HEK293 (cell line): ENCODE results near the gene MAML2.

ENCODE experiments used
- EGR2 ChIP-seq: fragments of 450-650 bp; formaldehyde crosslinking; IDR thresholded peaks from 2 replicates; pipeline ENCODE4 v1.5.1; 2016; ENCODE audit warnings: low read depth, missing biosample characterization, missing genetic modification characterization
- KLF16 ChIP-seq: fragments of 450-650 bp; formaldehyde crosslinking; IDR thresholded peaks from 2 replicates; pipeline ENCODE4 v1.5.1; 2017; ENCODE audit warnings: missing biosample characterization, missing genetic modification characterization
- MZF1 ChIP-seq: fragments of 450-650 bp; formaldehyde crosslinking; IDR thresholded peaks from 2 replicates; pipeline ENCODE4 v1.5.1; 2017; ENCODE audit warnings: missing biosample characterization, missing genetic modification characterization, borderline replicate concordance
- OVOL3 ChIP-seq: fragments of 450-650 bp; formaldehyde crosslinking; IDR thresholded peaks from 2 replicates; pipeline ENCODE4 v1.5.1; 2016; ENCODE audit warnings: missing biosample characterization, missing genetic modification characterization
- PRDM1 ChIP-seq: fragments of 450-650 bp; formaldehyde crosslinking; IDR thresholded peaks from 2 replicates; pipeline ENCODE4; 2016; ENCODE audit warnings: missing biosample characterization, missing genetic modification characterization
- REST ChIP-seq: fragments of 450-650 bp; formaldehyde crosslinking; IDR thresholded peaks from 2 replicates; pipeline ENCODE4 v1.5.1; 2016; ENCODE audit warnings: missing biosample characterization, missing genetic modification characterization
- SP7 ChIP-seq: fragments of 450-650 bp; formaldehyde crosslinking; IDR thresholded peaks from 2 replicates; pipeline ENCODE4 v1.5.1; 2016; ENCODE audit warnings: missing biosample characterization, missing genetic modification characterization
- ZBTB11 ChIP-seq: fragments of 450-650 bp; formaldehyde crosslinking; conservative IDR thresholded peaks from 2 replicates; pipeline ENCODE4 v1.5.1; 2016; ENCODE audit warnings: low read depth, missing biosample characterization, missing genetic modification characterization
- ZBTB17 ChIP-seq: fragments of 450-650 bp; formaldehyde crosslinking; IDR thresholded peaks from 2 replicates; pipeline ENCODE4 v1.5.1; 2016; ENCODE audit warnings: missing biosample characterization, missing genetic modification characterization
- ZBTB8A ChIP-seq: fragments of 450-650 bp; formaldehyde crosslinking; IDR thresholded peaks from 2 replicates; pipeline ENCODE4 v1.5.1; 2016; ENCODE audit warnings: missing biosample characterization, missing genetic modification characterization
- ZFP69B ChIP-seq: fragments of 450-650 bp; formaldehyde crosslinking; IDR thresholded peaks from 2 replicates; pipeline ENCODE4 v1.5.1; 2016; ENCODE audit warnings: missing biosample characterization, missing genetic modification characterization
- ZNF366 ChIP-seq: fragments of 450-650 bp; formaldehyde crosslinking; conservative IDR thresholded peaks from 2 replicates; pipeline ENCODE4 v1.5.1; 2016; ENCODE audit warnings: missing biosample characterization, missing genetic modification characterization
- ZNF404 ChIP-seq: fragments of 450-650 bp; formaldehyde crosslinking; IDR thresholded peaks from 2 replicates; pipeline ENCODE4 v1.5.1; 2017; ENCODE audit warnings: missing biosample characterization, missing genetic modification characterization
- ZNF426 ChIP-seq: fragments of 450-650 bp; formaldehyde crosslinking; IDR thresholded peaks from 2 replicates; pipeline ENCODE4 v1.5.1; 2017; ENCODE audit warnings: missing biosample characterization, missing genetic modification characterization, mild to moderate bottlenecking, inconsistent platforms, moderate library complexity
- ZNF621 ChIP-seq: fragments of 450-650 bp; formaldehyde crosslinking; IDR thresholded peaks from 2 replicates; pipeline ENCODE4 v1.5.1; 2017; ENCODE audit warnings: missing biosample characterization, missing genetic modification characterization
- ZNF645 ChIP-seq: fragments of 450-650 bp; formaldehyde crosslinking; IDR thresholded peaks from 2 replicates; pipeline ENCODE4; 2016; ENCODE audit warnings: missing biosample characterization, missing genetic modification characterization
- ZNF677 ChIP-seq: fragments of 450-650 bp; IDR thresholded peaks from 2 replicates; pipeline ENCODE4 v1.5.0; 2018; ENCODE audit warnings: missing biosample characterization, mild to moderate bottlenecking, missing genetic modification characterization, moderate library complexity
- ZNF747 ChIP-seq: fragments of 450-650 bp; formaldehyde crosslinking; IDR thresholded peaks from 2 replicates; pipeline ENCODE4 v1.5.1; 2016; ENCODE audit warnings: missing biosample characterization, missing genetic modification characterization
- ZNF843 ChIP-seq: fragments of 450-650 bp; formaldehyde crosslinking; IDR thresholded peaks from 2 replicates; pipeline ENCODE4 v1.5.1; 2016; ENCODE audit warnings: missing biosample characterization, missing genetic modification characterization
- TF ChIP-seq, protein P1 (sequence below): fragments of 450-650 bp; formaldehyde crosslinking; IDR thresholded peaks from 2 replicates; pipeline ENCODE4 v1.5.1; 2016; ENCODE audit warnings: missing biosample characterization, missing genetic modification characterization
- TF ChIP-seq, protein P2 (sequence below): fragments of 450-650 bp; formaldehyde crosslinking; IDR thresholded peaks from 2 replicates; pipeline ENCODE4 v1.5.1; 2016; ENCODE audit warnings: missing biosample characterization, missing genetic modification characterization
- TF ChIP-seq, protein P3 (sequence below): fragments of 450-650 bp; formaldehyde crosslinking; IDR thresholded peaks from 2 replicates; pipeline ENCODE4 v1.5.1; 2016; ENCODE audit warnings: missing biosample characterization, missing genetic modification characterization

Gene MAML2

DNA sequence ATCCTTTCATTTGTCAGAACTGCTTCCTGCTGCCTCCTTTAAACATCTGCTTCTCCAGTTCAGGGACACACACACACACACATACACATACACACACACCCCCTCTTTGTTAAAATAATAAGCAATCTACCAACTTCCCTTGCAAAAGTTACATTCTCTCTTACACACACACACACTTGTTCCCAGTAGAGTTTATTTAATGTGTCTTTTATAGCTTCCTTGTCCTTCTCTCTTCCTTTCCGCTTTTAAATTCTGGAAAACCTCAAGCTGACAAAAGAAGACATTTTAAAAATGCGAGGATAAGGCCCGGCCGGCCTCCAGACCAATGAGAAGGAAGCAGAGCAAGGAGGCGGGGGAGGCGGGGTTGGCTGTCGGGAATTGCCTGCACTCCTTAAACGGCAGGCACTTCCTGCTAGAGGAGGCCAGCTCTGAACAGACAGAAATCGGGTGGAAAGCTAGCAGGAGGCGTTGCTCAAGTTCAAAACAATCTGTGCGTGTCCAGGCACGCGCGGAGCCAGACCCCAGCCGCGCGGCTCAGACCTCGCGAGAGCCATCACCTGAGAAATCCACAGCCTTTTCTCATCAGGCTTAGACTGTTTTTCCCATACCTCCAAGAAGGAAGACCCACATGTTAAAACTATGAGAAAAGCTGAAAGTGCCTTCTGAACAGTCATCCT lies 99.9 kb downstream of the MAML2 start (continued):
- TF ChIP-seq REST (tag by site-specific recombination), result no peak
- peak; percentile 83 for TF ChIP-seq ZBTB17 (tag by site-specific recombination)
- TF ChIP-seq SP7 (tag by site-specific recombination), result peak; percentile 59
- TF ChIP-seq ZNF645 (tag by site-specific recombination), result no peak
- no peak for TF ChIP-seq OVOL3 (tag by site-specific recombination)
- TF ChIP-seq ZNF677 (tag by site-specific recombination), result no peak
- TF ChIP-seq, protein P1, sequence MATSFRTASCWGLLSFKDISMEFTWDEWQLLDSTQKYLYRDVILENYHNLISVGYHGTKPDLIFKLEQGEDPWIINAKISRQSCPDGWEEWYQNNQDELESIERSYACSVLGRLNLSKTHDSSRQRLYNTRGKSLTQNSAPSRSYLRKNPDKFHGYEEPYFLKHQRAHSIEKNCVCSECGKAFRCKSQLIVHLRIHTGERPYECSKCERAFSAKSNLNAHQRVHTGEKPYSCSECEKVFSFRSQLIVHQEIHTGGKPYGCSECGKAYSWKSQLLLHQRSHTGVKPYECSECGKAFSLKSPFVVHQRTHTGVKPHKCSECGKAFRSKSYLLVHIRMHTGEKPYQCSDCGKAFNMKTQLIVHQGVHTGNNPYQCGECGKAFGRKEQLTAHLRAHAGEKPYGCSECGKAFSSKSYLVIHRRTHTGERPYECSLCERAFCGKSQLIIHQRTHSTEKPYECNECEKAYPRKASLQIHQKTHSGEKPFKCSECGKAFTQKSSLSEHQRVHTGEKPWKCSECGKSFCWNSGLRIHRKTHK, result no peak
- TF ChIP-seq ZNF426 (tag by site-specific recombination), result no peak
- TF ChIP-seq ZBTB8A, result no peak; the same call in 1 of the 2 replicates
- TF ChIP-seq PRDM1, result no peak; the same call in 1 of the 2 replicates
- TF ChIP-seq ZFP69B (tag by site-specific recombination), result peak; percentile 56
- no peak; the same call in 1 of the 2 replicates for TF ChIP-seq ZNF843
- TF ChIP-seq, protein P2, sequence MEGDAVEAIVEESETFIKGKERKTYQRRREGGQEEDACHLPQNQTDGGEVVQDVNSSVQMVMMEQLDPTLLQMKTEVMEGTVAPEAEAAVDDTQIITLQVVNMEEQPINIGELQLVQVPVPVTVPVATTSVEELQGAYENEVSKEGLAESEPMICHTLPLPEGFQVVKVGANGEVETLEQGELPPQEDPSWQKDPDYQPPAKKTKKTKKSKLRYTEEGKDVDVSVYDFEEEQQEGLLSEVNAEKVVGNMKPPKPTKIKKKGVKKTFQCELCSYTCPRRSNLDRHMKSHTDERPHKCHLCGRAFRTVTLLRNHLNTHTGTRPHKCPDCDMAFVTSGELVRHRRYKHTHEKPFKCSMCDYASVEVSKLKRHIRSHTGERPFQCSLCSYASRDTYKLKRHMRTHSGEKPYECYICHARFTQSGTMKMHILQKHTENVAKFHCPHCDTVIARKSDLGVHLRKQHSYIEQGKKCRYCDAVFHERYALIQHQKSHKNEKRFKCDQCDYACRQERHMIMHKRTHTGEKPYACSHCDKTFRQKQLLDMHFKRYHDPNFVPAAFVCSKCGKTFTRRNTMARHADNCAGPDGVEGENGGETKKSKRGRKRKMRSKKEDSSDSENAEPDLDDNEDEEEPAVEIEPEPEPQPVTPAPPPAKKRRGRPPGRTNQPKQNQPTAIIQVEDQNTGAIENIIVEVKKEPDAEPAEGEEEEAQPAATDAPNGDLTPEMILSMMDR (tag by site-specific recombination), result no peak
- peak; percentile 69 for TF ChIP-seq ZNF366 (tag by site-specific recombination)
- no peak for TF ChIP-seq ZNF404
- no peak for TF ChIP-seq ZNF747 (tag by site-specific recombination)
- TF ChIP-seq ZBTB11, result no peak
- no peak for TF ChIP-seq ZNF621
- peak; percentile 71; the same call in 1 of the 2 replicates for TF ChIP-seq KLF16 (tag by site-specific recombination)
- TF ChIP-seq, protein P3, sequence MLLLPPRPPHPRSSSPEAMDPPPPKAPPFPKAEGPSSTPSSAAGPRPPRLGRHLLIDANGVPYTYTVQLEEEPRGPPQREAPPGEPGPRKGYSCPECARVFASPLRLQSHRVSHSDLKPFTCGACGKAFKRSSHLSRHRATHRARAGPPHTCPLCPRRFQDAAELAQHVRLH, result no peak; the same call in 1 of the 2 replicates
- peak; percentile 32; the same call in 1 of the 2 replicates for TF ChIP-seq EGR2 (tag by site-specific recombination)
- TF ChIP-seq MZF1 (tag by site-specific recombination), result no peak
